ENCODE measurements around the gene ADGRD2. TPM values are rescaled to one million over a fixed set of nuclear protein-coding genes. Genes with fewer than 3 reads are reported as not detected.

ADGRD2 gene
- total RNA-seq, 1 donor from 2014 or later, result not detected

DNA sequence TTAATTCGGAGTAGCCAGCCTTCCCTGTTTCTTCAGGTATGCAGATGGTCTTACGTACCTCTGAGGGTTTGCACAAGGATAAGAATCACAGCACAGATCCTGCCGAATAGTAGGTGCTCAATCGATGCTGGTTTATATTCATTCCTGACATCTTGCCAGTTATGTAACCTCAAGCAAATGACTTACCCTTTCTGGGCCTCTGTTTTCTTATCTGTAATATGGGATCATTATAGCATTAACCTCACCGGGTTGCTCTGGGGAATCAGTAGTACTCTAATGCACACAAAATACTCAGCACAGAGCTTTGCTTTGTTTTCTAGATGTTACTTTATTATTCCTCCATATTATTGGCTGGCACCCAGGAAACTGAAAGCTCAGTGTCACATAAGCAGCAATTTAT is 64.6 kb downstream of the ADGRD2 start:
- Histone ChIP-seq H3K27me3 (ENCODE audit: low read depth) (peaks cover 10% of the 10 kb centered on the region), H3K9me3 (replicated peaks) (no peaks in the 10 kb centered on the region), H3K27ac (replicated peaks) (no peak overlapping the region), H3K4me1 (peaks cover 16% of the 10 kb centered on the region), H3K4me3 (no peak overlapping the region), H3K36me3 (no peaks in the 10 kb centered on the region)
- intact Hi-C loops (cut with micrococcal nuclease), result no loop called here
- DNase-seq, result no peak
- TF ChIP-seq, protein P1, sequence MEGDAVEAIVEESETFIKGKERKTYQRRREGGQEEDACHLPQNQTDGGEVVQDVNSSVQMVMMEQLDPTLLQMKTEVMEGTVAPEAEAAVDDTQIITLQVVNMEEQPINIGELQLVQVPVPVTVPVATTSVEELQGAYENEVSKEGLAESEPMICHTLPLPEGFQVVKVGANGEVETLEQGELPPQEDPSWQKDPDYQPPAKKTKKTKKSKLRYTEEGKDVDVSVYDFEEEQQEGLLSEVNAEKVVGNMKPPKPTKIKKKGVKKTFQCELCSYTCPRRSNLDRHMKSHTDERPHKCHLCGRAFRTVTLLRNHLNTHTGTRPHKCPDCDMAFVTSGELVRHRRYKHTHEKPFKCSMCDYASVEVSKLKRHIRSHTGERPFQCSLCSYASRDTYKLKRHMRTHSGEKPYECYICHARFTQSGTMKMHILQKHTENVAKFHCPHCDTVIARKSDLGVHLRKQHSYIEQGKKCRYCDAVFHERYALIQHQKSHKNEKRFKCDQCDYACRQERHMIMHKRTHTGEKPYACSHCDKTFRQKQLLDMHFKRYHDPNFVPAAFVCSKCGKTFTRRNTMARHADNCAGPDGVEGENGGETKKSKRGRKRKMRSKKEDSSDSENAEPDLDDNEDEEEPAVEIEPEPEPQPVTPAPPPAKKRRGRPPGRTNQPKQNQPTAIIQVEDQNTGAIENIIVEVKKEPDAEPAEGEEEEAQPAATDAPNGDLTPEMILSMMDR (IDR thresholded peaks at IDR 0.05; ENCODE audit: borderline replicate concordance), result no peak

DNA sequence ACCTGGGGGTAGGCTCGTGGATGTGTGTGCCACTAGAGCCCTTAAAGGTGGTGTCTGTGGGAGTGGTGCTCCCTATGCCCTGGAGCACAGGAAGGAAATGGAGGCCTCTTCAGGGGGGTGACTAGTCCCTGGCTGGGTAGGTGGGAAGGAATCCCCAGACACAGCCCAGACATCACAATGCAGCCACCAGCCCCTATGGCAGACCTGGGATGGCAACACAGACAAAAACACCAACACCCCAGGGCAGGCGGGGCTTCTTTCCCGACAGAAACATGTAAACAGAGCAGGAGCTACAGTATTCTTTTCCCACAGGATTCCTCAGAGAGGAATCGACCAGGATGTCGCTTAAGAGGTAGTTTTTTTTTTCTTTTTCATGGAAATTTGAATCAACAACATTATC is 67.3 kb downstream of the ADGRD2 start:
- H3K36me3 ChIP-seq, result no peaks in the 10 kb centered on the region
- no peak for DNase-seq
- intact Hi-C loops (cut with micrococcal nuclease), result no loop called here
- peaks cover 3% of the 10 kb centered on the region for H3K27me3 ChIP-seq (ENCODE audit: low read depth)
- TF ChIP-seq, protein P1 (IDR thresholded peaks at IDR 0.05; ENCODE audit: borderline replicate concordance), result no peak
- no peak overlapping the region for H3K27ac ChIP-seq (replicated peaks)
- no peak overlapping the region for H3K4me3 ChIP-seq
- peaks cover 16% of the 10 kb centered on the region for H3K4me1 ChIP-seq
- no peaks in the 10 kb centered on the region for H3K9me3 ChIP-seq (replicated peaks)

DNA sequence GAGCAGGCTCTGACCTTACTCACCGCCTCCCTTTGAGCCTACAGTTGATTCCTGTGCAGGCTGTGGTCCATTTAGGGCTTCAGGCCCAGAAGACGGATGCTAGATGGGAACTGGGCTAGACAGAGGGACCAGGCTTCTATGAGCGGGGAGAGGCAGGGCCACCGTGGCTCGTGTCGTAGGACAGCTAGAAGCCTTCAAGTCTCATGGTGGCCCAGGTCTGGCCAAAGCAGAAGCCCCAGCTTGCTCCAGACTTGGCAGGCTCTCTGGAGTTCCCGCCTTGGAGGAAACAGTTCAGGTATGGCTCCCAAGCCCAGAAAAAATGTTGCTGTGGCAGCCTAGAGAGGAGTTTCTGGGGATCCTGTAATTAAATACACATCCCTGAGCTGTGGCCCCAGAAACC is 67.9 kb downstream of the ADGRD2 start:
- DNase-seq, result no peak
- no peaks in the 10 kb centered on the region for H3K27me3 ChIP-seq (ENCODE audit: low read depth)
- intact Hi-C loops (cut with micrococcal nuclease), result no loop called here
- no peaks in the 10 kb centered on the region for H3K9me3 ChIP-seq (replicated peaks)
- TF ChIP-seq, protein P1 (IDR thresholded peaks at IDR 0.05; ENCODE audit: borderline replicate concordance), result no peak
- H3K4me3 ChIP-seq, result no peak overlapping the region
- H3K4me1 ChIP-seq, result peaks cover 12% of the 10 kb centered on the region
- H3K27ac ChIP-seq (replicated peaks), result no peak overlapping the region
- no peaks in the 10 kb centered on the region for H3K36me3 ChIP-seq

DNA sequence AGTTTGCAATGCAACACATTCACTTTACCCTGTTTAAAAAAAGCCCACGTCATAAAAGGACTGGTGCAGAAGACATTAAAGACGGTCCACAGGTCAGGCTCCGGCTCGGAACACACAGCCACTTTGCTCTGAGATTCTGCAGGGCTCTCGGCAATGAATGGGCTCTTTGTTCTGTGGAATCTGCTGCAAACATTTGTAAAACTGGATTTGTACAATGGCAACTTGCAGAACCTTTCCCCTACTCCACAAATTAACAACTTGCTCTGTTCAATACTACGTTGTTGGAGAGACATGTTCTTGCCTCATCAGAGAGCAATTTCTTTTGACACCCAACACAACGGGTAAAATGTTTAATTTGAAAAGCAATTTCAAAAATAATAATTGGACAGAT is 70.0 kb downstream of the ADGRD2 start:
- Histone ChIP-seq H3K27ac (replicated peaks) (no peak overlapping the region), H3K9me3 (replicated peaks) (no peaks in the 10 kb centered on the region), H3K27me3 (ENCODE audit: low read depth) (no peaks in the 10 kb centered on the region), H3K4me3 (no peak overlapping the region), H3K4me1 (no peaks in the 10 kb centered on the region), H3K36me3 (no peaks in the 10 kb centered on the region)
- intact Hi-C loops (cut with micrococcal nuclease), result no loop called here
- TF ChIP-seq, protein P1 (IDR thresholded peaks at IDR 0.05; ENCODE audit: borderline replicate concordance), result no peak
- DNase-seq, result no peak

DNA sequence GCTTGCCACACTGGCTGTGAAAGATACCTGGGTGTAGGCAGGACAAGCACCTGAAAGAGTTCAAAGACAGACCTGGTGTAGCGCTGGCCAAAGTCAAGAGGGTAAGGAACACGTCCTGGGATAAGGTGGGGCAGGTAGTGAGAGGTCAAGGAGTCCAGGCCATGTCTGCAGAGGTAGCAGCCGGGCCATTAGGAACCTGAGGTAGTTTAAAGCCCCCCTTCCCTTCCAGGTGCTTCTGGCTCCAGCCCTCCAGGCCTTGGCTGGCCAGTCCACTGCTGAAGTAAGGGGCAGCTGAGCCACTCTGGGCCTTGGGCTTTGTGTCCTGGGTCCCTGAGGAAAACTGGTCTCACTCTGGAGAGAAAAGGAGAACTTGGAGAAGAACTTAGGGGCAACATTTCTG is 70.9 kb downstream of the ADGRD2 start:
- no peaks in the 10 kb centered on the region for H3K36me3 ChIP-seq
- H3K9me3 ChIP-seq (replicated peaks), result no peaks in the 10 kb centered on the region
- intact Hi-C loops (cut with micrococcal nuclease), result no loop called here
- TF ChIP-seq, protein P1 (IDR thresholded peaks at IDR 0.05; ENCODE audit: borderline replicate concordance), result no peak
- no peaks in the 10 kb centered on the region for H3K27me3 ChIP-seq (ENCODE audit: low read depth)
- H3K27ac ChIP-seq (replicated peaks), result no peak overlapping the region
- DNase-seq, result no peak
- no peak overlapping the region for H3K4me3 ChIP-seq
- H3K4me1 ChIP-seq, result no peaks in the 10 kb centered on the region
